HL-60/S4 treated with retinoic acid at 250 ng/mL for 4 days and 3 days (cell line): Measurements from ENCODE around the gene ICE2.

ENCODE experiments used
- in situ Hi-C: fragments of 300-500 bp; cut with MboI; formaldehyde crosslinking; loops from 2 replicates; pipeline ENCODE4 v1.7.0; 2022; ENCODE audit warnings: low sequenced_read_pairs

Gene ICE2, protein sequence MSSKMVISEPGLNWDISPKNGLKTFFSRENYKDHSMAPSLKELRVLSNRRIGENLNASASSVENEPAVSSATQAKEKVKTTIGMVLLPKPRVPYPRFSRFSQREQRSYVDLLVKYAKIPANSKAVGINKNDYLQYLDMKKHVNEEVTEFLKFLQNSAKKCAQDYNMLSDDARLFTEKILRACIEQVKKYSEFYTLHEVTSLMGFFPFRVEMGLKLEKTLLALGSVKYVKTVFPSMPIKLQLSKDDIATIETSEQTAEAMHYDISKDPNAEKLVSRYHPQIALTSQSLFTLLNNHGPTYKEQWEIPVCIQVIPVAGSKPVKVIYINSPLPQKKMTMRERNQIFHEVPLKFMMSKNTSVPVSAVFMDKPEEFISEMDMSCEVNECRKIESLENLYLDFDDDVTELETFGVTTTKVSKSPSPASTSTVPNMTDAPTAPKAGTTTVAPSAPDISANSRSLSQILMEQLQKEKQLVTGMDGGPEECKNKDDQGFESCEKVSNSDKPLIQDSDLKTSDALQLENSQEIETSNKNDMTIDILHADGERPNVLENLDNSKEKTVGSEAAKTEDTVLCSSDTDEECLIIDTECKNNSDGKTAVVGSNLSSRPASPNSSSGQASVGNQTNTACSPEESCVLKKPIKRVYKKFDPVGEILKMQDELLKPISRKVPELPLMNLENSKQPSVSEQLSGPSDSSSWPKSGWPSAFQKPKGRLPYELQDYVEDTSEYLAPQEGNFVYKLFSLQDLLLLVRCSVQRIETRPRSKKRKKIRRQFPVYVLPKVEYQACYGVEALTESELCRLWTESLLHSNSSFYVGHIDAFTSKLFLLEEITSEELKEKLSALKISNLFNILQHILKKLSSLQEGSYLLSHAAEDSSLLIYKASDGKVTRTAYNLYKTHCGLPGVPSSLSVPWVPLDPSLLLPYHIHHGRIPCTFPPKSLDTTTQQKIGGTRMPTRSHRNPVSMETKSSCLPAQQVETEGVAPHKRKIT

DNA sequence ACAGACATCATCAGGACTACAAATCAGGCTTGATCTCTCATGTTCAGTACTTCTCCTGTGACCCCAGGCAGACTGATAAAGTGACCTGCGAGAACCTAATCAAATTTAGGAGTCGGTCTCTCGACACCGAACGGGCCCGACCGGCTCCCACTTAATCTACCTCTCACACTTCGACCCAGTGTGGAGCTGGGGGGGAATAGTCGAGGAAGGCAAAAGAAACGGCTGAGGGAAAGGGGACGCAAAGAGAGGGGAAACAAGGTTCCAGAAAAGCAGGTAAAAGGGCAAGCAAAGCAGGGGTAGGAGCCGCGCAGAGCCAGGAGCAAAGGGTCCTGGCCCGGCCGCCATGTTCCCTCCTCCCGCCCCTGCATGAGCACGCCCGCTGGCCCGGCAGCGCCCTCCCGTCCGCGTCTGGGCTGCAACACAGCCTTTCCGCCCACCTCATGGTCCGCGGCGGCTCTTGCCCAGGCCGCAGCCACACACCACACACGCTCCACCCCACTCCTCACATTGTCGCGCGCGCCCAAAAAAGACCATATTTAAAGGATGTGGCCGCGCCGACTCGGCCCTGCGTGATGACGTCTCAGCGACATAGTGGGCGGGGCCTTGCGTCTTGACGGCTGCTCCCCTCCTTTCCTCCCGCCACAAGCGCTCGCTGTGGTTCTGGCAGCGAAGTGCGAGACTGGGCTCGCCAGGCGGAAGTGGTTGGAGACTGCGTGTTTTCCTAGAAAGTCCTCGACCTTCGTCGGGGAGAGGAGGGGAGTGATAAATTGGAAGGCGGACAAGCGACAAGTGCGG, at the start of gene ICE2:
ICE2 (minus strand) TSS at position 577 of the 795 bp plus-strand sequence. CDS start 1,165 bp downstream, outside the sequence.
- in situ Hi-C loops, result no loop called here

DNA sequence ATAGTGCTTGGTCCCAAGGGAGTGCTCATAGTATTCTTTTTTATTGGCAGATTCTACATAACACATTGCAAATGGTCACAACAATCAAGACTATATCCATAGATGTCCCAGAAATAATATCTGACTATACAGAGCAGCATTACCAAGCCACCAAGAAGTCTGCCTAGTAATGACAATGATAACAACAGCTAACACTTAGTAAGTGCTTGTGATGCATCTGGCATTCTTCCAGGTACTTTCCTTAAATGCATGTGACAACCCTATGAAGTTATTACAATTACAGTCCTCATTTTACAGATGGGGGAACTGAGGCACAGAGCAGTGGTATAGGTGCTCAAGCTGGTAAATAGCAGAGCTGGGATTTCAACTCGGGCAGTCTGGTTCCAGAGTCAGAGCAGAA, 49.6 kb upstream of the ICE2 start:
- in situ Hi-C loops, result loop anchor here (10.0 kb wide), 1 partner anchor 174 kb away; no protein-coding TSS in a partner anchor

DNA sequence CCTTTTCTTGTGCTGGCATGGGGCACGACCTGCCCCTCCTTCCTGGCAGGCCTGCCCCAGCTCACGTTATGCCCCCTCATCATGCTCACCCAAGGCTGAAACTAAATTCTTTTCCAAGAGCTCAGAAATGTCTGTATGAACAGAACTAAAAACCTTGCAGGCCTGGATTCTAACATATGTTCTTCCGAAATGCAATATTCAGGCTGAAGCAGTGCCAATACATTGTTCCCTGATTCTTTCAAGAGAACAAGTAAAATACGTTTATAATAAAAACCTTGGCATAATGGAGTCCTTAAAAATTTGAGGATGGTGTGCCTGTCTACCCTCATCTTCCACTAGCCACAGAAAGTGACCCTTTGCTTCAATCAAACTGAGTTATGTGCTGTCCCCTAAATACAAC, 48.5 kb upstream of the ICE2 start:
- in situ Hi-C loops, result loop anchor here (10.0 kb wide), 1 partner anchor 173 kb away; no protein-coding TSS in a partner anchor

DNA sequence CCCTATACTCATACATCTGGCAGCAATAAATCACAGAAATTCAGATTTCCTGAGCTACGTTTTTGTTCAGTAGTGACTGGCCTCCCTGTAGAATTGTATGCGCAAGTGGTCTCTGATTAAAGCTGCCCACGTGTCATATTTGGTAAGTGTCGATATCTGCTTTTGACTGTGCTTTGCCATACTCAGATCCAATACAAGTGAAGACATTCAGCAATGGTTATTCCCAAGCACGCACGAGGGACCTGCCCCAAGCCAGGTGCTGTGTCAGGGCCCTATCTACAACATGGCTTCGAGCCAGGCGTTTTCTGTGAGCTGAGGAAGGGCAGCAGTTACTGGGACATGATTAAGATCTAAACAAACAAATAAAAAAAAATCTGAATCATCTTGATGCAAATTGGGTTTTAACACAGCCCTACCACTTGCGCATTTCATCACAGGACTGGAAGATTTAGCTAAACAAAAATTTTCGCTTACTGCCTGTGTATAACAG, 47.2 kb upstream of the ICE2 start:
- in situ Hi-C loops, result loop anchor here (10.0 kb wide), 1 partner anchor 171 kb away; no protein-coding TSS in a partner anchor

DNA sequence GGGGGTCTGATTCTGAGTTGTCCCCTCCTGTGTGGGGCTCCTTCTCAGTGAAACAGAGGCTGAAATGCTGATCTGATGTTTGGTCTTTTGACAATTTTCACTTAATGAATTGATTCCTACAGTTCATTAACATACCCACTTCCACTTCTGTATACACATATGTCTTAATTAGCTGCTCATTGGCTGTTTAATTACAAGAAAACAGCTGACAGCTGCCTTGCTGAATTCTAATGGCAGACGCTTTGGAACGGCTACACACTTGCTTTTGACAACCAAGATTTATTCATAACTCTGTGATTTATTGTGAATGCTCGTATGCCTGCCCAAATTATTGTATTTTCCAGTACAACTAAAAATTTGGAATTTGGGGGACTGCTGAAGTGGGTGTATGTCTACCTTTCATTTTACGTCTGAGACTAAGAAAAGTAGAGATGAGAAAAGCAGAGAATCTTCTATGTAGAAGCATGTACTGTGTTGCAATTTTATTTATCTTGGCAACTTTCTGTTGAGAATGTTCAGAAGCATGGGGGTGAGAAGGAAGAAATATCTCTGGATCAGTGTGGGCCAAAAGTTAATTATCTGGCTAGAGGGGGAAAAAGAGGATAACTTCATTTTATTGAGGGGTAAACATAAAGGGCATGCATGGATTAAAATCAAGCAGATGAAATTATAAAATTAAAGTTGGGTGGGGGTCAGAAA, 46.5 kb upstream of the ICE2 start:
- in situ Hi-C loops, result loop anchor here (10.0 kb wide), 1 partner anchor 171 kb away; no protein-coding TSS in a partner anchor

DNA sequence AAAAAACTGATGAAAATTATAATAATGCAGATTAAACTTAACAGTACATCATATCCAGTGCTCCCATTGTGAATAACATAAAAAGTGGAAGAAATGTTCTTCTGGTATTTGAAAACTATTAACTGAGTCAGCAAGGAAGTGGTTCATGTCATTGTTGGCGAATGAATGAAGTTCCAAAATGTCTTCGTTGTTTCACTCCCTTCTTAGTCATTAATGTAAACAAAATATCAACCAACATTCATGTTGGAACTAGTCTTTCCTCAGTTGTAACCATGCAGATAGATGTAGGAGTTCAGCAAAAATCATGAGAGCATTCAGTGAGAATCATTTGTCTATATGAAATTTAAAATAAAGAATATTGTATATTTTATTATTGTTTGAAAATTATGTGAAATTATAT, 44.1 kb upstream of the ICE2 start:
- in situ Hi-C loops, result loop anchor here (10.0 to 25.0 kb wide), 2 partner anchors 168 to 811 kb away; no protein-coding TSS in a partner anchor

DNA sequence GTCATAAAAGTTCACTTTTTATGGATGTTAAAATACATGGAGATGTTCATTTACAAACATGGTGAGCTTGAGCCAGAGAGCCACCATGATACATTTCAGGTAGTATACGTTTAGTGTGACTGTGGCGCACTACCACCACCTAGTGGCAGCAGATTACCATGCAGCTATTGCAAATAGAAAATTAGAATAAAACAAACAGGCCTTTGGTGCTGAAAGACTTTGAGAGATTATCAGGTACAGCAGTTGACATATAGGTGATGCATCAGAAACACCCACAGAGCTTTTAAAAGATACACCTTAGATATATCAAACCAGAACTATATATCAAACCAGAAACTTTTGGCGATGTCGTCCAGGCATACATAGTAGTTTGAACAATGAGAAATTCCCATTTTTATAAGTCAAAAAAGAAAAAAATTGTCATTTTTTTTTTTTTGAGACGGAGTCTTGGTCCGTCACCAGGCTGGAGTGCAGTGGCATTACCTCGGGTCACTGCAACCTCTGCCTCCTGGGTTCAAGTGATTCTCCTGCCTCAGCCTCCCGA, 42.0 kb upstream of the ICE2 start:
- in situ Hi-C loops, result loop anchor here (10.0 to 25.0 kb wide), 2 partner anchors 166 to 809 kb away; no protein-coding TSS in a partner anchor

DNA sequence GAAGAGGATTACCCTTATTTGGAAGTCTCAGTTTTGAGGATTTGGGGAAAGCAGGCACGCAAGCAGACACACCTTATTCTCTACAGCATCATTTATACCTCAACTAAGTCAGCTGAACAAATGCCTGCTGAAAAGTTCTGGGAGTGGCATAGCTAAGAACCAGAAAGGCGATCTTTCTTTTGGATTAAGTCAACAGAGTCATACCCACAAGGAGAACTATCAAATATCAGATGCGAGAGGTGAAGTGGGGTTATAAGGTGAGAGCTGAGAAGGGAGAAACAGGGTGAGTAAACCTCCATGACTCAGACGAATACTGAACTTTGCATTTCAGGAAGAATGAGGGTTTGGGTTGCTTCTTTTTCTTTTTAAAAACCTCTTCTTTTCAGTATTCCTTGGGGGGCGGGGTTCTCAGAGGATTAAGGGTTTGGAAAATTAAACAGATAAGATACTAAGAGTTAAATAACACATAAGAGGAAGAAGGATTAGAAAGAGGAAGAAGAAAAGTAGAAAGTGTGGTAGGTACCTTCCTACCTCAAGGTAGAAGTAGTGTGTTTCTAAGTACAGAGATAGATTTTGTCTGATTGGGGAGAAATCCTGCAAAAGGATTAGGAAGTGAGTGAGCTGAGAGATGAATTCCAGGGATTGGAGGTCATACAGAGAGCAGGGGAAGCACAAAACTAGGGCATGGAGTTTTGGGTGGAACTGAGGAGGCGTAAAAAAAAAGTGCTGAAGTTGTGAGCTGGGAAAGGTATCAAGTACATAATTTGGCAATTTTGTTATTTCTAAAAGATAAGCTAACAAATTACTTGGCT, 41.3 kb upstream of the ICE2 start:
- in situ Hi-C loops, result loop anchor here (10.0 to 25.0 kb wide), 2 partner anchors 165 to 808 kb away; no protein-coding TSS in a partner anchor

DNA sequence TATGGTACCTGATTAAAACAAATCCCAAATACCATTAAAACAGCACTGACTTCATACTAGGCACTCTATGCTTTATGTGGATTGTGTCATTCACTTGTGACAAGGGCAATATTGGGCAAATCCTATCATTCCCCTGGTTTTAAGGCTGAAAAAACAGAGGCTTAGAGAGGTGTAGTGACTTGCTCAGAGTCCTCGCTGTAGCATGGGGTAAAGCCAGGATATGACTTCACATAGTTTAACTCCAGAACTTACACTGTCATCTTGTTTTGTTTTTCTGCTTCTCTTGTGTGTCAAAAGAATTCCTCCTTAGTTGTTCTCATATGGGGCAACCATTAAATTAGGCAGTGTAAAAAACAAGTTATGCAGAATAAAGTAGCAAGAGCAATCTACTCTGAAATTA, 40.3 kb upstream of the ICE2 start:
- in situ Hi-C loops, result loop anchor here (25.0 kb wide), 1 partner anchor 807 kb away; no protein-coding TSS in a partner anchor

DNA sequence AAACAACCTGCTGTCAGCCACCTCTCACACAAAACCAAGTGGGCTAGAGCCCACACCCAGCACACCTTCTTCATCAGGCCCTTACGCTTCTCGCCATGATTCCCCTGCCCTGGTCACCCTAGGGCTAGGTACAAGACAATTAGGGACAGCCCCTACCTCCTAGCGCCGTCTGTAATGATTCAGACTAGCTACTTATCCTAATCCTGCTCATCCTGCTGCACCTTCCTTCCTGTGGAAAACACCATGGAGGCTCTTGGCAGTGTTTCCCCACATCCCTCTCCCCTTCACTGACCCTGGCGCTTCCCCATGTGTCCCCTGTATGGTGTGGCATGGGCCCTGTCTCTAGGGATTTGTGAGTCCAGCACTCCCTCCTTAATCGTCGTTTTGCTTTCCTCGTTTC, 39.6 kb upstream of the ICE2 start:
- in situ Hi-C loops, result loop anchor here (25.0 kb wide), 1 partner anchor 806 kb away; no protein-coding TSS in a partner anchor

DNA sequence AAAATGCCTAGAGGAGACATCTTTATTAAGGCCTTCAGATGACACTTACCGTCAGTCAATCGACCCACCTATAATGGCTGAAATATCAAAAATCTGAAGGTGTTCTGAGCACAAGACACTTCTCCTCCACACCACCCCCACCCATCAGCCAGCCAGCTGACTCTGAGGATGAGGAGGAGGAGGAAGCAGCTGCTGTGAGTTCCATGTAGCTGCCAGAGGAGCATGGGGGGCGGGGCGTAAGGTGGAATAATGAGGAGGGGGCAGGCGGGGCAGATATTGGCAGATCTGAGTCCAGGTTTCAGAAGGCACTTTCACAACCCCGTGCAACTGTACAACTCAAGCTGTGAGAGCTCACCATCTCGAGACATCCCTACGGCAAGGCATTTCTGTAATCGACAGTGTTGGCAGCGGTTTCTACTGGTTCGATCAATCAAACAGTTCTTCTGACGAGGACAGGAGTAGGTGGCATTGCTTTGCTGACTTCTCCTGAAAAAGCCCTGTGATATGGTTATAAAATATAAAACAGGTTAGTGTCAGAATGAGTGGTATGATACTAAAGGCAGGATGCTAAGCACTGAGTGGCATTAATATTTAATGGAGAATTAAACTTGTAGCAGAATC, 35.4 kb upstream of the ICE2 start:
- in situ Hi-C loops, result loop anchor here (25.0 kb wide), 1 partner anchor 802 kb away; no protein-coding TSS in a partner anchor

DNA sequence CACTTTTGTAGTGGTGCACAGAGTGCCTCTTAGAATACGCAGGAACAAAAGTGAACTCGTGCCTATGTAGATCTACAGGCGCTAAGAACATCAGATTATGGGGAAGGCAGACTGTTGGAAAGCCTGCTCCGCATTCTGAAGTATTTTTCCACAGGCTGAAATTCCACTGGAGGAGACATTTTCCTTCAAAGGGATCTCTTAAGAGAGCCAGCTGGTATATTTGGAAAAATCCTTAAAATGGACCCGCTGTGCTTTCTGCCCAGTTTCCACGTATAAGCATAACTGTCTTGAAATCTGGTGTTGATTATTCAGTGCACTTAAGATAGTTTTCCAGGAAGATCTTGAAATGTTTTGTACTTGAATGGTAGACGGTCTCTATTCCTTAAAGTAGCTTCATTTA, 34.7 kb upstream of the ICE2 start:
- in situ Hi-C loops, result loop anchor here (25.0 kb wide), 1 partner anchor 801 kb away; no protein-coding TSS in a partner anchor

DNA sequence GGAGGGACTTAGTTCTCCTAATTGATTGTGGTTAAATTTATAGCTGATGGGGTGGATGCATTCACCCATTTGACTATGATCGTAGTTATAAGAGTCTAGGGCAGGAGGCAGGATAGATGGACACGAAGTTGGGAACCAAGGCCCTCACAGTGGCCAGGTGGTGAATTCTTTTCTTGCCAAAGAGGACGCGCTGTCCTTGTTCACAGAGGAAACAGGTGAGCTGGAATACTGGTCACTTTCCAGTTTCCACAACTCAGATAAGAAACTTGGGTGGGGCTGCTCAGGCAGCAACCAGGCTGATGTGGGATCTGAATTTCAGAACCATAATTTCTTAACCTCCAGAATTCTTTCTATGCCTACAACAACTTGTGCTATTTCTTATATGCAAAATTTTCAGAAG, 34.0 kb upstream of the ICE2 start:
- in situ Hi-C loops, result loop anchor here (25.0 kb wide), 1 partner anchor 801 kb away; no protein-coding TSS in a partner anchor

DNA sequence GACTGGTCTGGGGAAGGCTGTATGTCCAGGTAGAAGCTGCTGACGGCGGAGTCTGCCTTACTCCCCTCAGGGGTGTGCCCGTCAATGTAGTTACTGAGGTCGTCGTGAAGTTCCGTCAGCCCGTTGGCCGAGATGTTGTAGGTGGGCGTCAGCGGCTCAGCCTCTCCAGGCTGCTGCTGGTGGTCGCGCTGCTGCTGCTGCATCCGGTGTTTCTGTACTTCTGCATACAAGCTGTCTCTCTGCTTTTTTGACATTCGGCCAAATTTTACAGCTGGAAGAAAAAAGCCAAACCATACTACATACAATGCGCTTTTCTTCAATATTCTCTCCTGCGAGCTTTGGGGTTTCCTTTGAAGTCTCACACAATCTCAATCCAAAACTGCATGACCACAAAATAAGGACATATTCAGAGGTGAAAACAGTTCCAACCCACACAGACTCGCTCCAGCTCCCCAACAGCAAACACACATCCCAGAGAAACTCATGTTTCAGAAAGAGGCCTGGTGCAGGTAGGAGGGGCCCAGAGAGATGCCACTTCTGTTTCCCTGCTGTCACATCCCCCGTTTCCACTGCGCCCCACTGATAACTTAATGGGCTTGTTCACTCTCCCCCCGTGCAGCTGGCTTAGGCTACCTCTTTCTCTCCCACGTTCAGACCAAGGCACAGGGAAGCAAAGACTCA, 32.5 kb upstream of the ICE2 start:
- in situ Hi-C loops, result loop anchor here (25.0 kb wide), 1 partner anchor 799 kb away; no protein-coding TSS in a partner anchor

DNA sequence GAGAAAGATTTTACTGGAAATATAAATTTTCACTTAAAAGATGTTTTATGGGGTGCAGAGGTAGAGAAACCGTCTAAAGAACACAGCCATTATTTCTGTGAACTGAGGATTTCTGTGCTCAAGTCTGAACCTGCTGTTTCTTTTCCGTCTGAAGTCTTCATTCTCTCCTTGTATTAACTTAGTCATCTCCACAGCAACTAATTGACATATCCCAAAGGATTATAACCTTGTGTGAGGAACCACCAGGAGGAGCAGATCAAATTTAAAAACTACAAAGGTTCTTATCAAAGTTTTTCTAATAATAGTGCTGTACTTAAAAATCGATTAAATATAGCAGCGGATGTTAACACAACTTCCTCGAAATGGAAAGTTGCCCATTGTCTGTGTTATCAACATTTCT, 31.1 kb upstream of the ICE2 start:
- in situ Hi-C loops, result loop anchor here (25.0 kb wide), 1 partner anchor 798 kb away; no protein-coding TSS in a partner anchor

DNA sequence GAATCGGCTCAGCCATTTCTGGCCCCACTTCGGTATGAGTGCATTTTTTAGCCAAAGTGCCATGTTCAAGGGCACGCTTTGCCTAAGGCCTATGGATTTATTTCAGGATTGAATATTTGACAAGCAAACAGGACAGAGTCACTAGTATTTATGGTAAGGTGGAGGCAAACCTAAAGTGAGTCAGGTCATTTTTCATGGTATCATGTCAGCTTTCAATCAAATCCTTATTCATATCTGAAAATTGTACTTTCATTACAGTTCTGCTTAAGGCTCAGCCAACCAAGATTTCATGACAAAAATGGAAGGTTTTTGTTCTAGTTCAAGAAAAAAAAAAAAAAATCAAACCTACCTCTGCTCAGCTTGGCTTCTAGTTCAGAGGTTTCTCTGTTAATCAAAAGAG, 30.5 kb upstream of the ICE2 start:
- in situ Hi-C loops, result loop anchor here (25.0 kb wide), 1 partner anchor 797 kb away; no protein-coding TSS in a partner anchor

DNA sequence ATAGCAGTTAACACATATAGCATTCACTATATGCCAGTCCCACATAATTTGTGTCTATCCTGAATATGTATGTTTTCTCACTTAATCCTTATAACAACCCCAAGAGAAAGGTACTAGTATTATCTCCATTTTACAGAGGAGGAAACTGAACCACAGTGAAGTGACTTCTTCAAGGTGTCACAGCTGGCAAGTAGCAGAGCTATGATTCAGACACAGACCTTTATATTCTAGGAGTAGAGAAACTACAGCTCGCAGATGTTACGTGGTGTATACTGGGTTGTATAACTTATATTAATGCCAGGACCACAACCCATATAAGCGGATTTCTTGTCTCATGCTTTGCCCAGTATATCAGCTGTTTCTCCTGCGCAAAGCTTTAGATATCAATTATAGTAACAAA, 29.5 kb upstream of the ICE2 start:
- in situ Hi-C loops, result loop anchor here (25.0 kb wide), 1 partner anchor 796 kb away; no protein-coding TSS in a partner anchor
